SK-N-SH (cell line): ENCODE data around the gene APOL4. TPM values are rescaled to one million over a fixed set of nuclear protein-coding genes. Genes with fewer than 3 reads are reported as not detected.
"Not testable (repeated sequence)": the region's sequence is repeated elsewhere in the genome, so short reads cannot be mapped to it uniquely, and the experiment has no call there.

ENCODE experiments used
- CTCF ChIA-PET: fragments of 300-600, 350-600 bp; formaldehyde crosslinking; extraction: SDS; loops from one replicate; lab custom pipeline; 2021; lab: Yijun Ruan, JAX
- POLR2A ChIA-PET: fragments of 350-600 bp; sonication (Branson Sonifier 250); formaldehyde crosslinking; extraction: SDS; loops from one replicate; lab custom pipeline; 2020; ENCODE audit warnings: antibody characterized with exemption, inconsistent platforms; lab: Yijun Ruan, JAX
- DNase-seq: peaks from one replicate; pipeline ENCODE4 v3.0.0; 2012
- H2AFZ ChIP-seq: fragments of 200-600 bp; sonication (generic); 2 replicates; pipeline ENCODE4 v1.8.1; 2016; ENCODE audit warnings: antibody characterized with exemption, mild to moderate bottlenecking, low read depth
- H3F3A ChIP-seq: fragments of 200-600 bp; sonication (generic); replicated peaks from 2 replicates; pipeline ENCODE3; 2016; ENCODE audit warnings: antibody characterized with exemption, mild to moderate bottlenecking; ENCODE audit not compliant: insufficient read depth
- H3K27ac ChIP-seq, 2 experiments: fragments of 200-500 bp in 1 of 2; fragments of 200-600 bp in 1 of 2; sonication (Bioruptor generic) in 1 of 2; sonication (generic), shearing (Covaris generic) in 1 of 2; 2 replicates each; pipeline versions ENCODE4 v1.5.1 to v1.6.1; 2014 to 2016; ENCODE audit warnings: low read depth in 2 of 2, inconsistent platforms in 1 of 2, low read length in 1 of 2, mild to moderate bottlenecking in 1 of 2, mixed read lengths in 1 of 2
- H3K27me3 ChIP-seq: fragments of 200-600 bp; sonication (generic), shearing (Covaris generic); 2 replicates; pipeline ENCODE4 v1.6.1; 2016; ENCODE audit warnings: mixed run types; ENCODE audit not compliant: insufficient read depth
- H3K36me3 ChIP-seq, 2 experiments: fragments of 200-500 bp in 1 of 2; fragments of 200-600 bp in 1 of 2; sonication (Bioruptor generic) in 1 of 2; sonication (generic) in 1 of 2; replicated peaks in 1 of 2; 2 replicates each; pipeline versions ENCODE3 to v1.5.1; 2014 to 2016; ENCODE audit warnings: low read length in 1 of 2, mild to moderate bottlenecking in 1 of 2; ENCODE audit not compliant: insufficient read depth in 2 of 2, control insufficient read depth in 1 of 2
- H3K4me1 ChIP-seq, 2 experiments: fragments of 200-500 bp in 1 of 2; fragments of 200-600 bp in 1 of 2; sonication (Bioruptor generic) in 1 of 2; sonication (generic), shearing (Covaris generic) in 1 of 2; 2 replicates each; pipeline versions ENCODE4 v1.5.1 to v1.6.1; 2014 to 2016; ENCODE audit warnings: low read depth in 1 of 2, low read length in 1 of 2, mixed run types in 1 of 2; ENCODE audit not compliant: insufficient read depth in 2 of 2, control insufficient read depth in 1 of 2
- H3K4me2 ChIP-seq: fragments of 200-600 bp; sonication (generic), shearing (Covaris generic); 2 replicates; pipeline ENCODE4 v1.6.1; 2017; ENCODE audit warnings: mixed run types
- H3K4me3 ChIP-seq, 2 experiments: fragments of 200-500 bp in 1 of 2; fragments of 200-600 bp in 1 of 2; sonication (Bioruptor generic) in 1 of 2; sonication (generic), shearing (Covaris generic) in 1 of 2; 2 replicates each; pipeline versions ENCODE4 v1.5.1 to v1.8.1; 2014 to 2016; ENCODE audit warnings: low read depth in 2 of 2, inconsistent platforms in 1 of 2, low read length in 1 of 2, mild to moderate bottlenecking in 1 of 2, mixed read lengths in 1 of 2, moderate library complexity in 1 of 2
- H3K79me2 ChIP-seq: fragments of 200-600 bp; sonication (generic); 2 replicates; pipeline ENCODE4 v1.8.1; 2017; ENCODE audit warnings: mild to moderate bottlenecking; ENCODE audit not compliant: insufficient read depth
- H3K9ac ChIP-seq: fragments of 200-600 bp; sonication (generic); 2 replicates; pipeline ENCODE4 v1.6.1; 2017; ENCODE audit warnings: mixed run types
- H3K9me2 ChIP-seq: fragments of 200-600 bp; sonication (generic); 2 replicates; pipeline ENCODE4 v1.6.1; 2017; ENCODE audit warnings: mixed run types
- H3K9me3 ChIP-seq: fragments of 200-600 bp; sonication (generic); 2 replicates; pipeline ENCODE4 v1.6.1; 2017; ENCODE audit warnings: mixed run types, mild to moderate bottlenecking, moderate library complexity
- H4K20me1 ChIP-seq: fragments of 200-600 bp; sonication (generic); 2 replicates; pipeline ENCODE4 v1.6.1; 2017; ENCODE audit warnings: mild to moderate bottlenecking, mixed run types; ENCODE audit not compliant: insufficient read depth
- EP300 ChIP-seq, 2 experiments: IDR thresholded peaks; 2 replicates each; pipeline versions ENCODE4 v1.4.0 to v1.6.1; 2012; ENCODE audit warnings: borderline replicate concordance in 1 of 2, low read depth in 1 of 2, low read length in 1 of 2
- FOSL2 ChIP-seq: IDR thresholded peaks from 2 replicates; pipeline ENCODE4 v1.4.0; 2012; ENCODE audit warnings: low read depth, mild to moderate bottlenecking, moderate library complexity, borderline replicate concordance
- GABPA ChIP-seq: IDR thresholded peaks from 2 replicates; pipeline ENCODE4 v1.4.0; 2012; ENCODE audit warnings: low read depth, mild to moderate bottlenecking
- JUND ChIP-seq: IDR thresholded peaks from 2 replicates; pipeline ENCODE4 v1.4.0; 2012
- MXI1 ChIP-seq: IDR thresholded peaks from 2 replicates; pipeline ENCODE4 v1.6.1; 2012; ENCODE audit warnings: mild to moderate bottlenecking, low read depth, low read length, improper control_type of control experiment
- NFIC ChIP-seq: IDR thresholded peaks from 2 replicates; pipeline ENCODE4 v1.4.0; 2012; ENCODE audit warnings: borderline replicate concordance
- POLR2AphosphoS5 ChIP-seq: IDR thresholded peaks from 2 replicates; pipeline ENCODE4 v1.6.1; 2012; ENCODE audit warnings: low read depth, low read length
- RAD21 ChIP-seq: IDR thresholded peaks from 2 replicates; pipeline ENCODE4 v1.6.1; 2012; ENCODE audit warnings: mild to moderate bottlenecking, low read length
- TAF1 ChIP-seq: IDR thresholded peaks from 2 replicates; pipeline ENCODE4 v1.6.1; 2012; ENCODE audit warnings: low read depth, mild to moderate bottlenecking, low read length, moderate library complexity, borderline replicate concordance
- TCF12 ChIP-seq: IDR thresholded peaks from 2 replicates; pipeline ENCODE4 v1.4.0; 2012
- TEAD4 ChIP-seq: IDR thresholded peaks from 2 replicates; pipeline ENCODE4 v1.4.0; 2012; ENCODE audit warnings: mild to moderate bottlenecking, borderline replicate concordance; ENCODE audit not compliant: insufficient read depth
- USF2 ChIP-seq: fragments of 150-350 bp; IDR thresholded peaks from 2 replicates; pipeline ENCODE4 v1.6.1; 2017; ENCODE audit warnings: antibody characterized with exemption, low read length, low read depth, borderline replicate concordance
- YY1 ChIP-seq: IDR thresholded peaks from 2 replicates; pipeline ENCODE4 v1.4.0; 2012; ENCODE audit warnings: low read depth, mild to moderate bottlenecking
- WGBS: methylation state at CpG from one replicate; pipeline ENCODE4 v1.1.6; 2017; ENCODE audit warnings: low lambda C conversion rate; 5-methylcytosine and 5-hydroxymethylcytosine counted together
- polyA plus RNA-seq, 3 experiments: library from polyadenylated mRNA; depleted of rRNA; stranded (reverse); fragments of >200 nt; gene quantifications; 2 replicates each; pipeline ENCODE4 v1.2.3, GENCODE V29; 2012

Gene APOL4
- polyA plus RNA-seq, 1 of the 3 experiments (the other 2 are of a cell fraction) = 0.08 TPM

DNA sequence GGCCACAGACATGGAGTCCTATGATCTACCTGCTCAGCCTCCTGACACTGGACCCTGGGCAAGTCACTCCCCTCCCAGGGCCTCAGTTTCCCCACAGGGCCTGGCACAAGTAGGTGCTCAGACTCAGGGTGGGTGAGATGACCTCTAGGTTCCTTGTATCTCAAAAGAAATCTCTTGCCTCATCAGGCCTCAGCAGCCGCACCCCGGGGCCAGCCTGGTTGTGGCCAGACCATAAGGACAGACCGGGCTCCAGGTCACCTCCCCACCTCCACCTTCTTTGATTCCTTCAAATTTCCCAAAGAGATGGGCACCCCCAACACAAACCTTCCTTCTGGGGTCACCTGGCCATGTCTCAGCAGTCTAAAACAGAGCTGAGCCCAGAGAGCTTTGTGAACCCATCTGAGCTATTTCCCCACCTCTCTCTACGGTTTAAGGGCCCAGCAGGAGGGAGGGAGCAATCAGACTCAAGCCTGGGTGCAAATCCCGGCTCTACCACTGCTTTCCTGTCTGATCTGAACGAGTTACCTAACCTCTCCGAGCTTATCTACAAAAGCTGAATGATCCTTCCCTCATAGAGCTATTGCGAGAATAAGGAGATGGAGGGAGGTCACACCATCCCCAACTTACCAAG is 2.5 kb upstream of the APOL4 start:
- no peaks in the 10 kb centered on the region for H3K9me2 ChIP-seq
- H3K4me2 ChIP-seq = no peak overlapping the region
- H3K4me3 ChIP-seq = no peak overlapping the region
- H3K27ac ChIP-seq = no peak overlapping the region
- no peak for DNase-seq
- ChIA-PET CTCF (interaction anchor here (2.9 kb wide), 1 partner anchor 73 kb away, joined by 9 read pairs; no protein-coding TSS in a partner anchor), POLR2A (no interaction called here)
- no peak overlapping the region for H3K9ac ChIP-seq
- TF ChIP-seq NFIC = no peak
- TF ChIP-seq MXI1 = no peak
- no peak for TF ChIP-seq POLR2AphosphoS5
- TF ChIP-seq GABPA = no peak
- TF ChIP-seq JUND = no peak
- no peak for TF ChIP-seq YY1
- no peak for TF ChIP-seq FOSL2
- TF ChIP-seq TCF12 = no peak
- TF ChIP-seq RAD21 = no peak
- TF ChIP-seq TAF1 = no peak
- no peak for TF ChIP-seq EP300 (IDR thresholded peaks at IDR 0.05; ENCODE audit: borderline replicate concordance in 1 of 2, low read depth in 1 of 2, low read length in 1 of 2)
- no peak for TF ChIP-seq USF2
- no peak for TF ChIP-seq TEAD4
- no peaks in the 10 kb centered on the region for H3K9me3 ChIP-seq
- no peaks in the 10 kb centered on the region for H3K27me3 ChIP-seq
- H3F3A ChIP-seq = no peaks in the 10 kb centered on the region
- peaks cover 0 to 26% of the 10 kb centered on the region in 2 experiments; a peak in 1 of 4 replicates for H3K4me1 ChIP-seq
- 53% methylated on average over 6 of the region's 8 CpGs for WGBS
- no peaks in the 10 kb centered on the region for H3K79me2 ChIP-seq
- H4K20me1 ChIP-seq = no peaks in the 10 kb centered on the region
- H3K36me3 ChIP-seq = no peaks in the 10 kb centered on the region
- H2AFZ ChIP-seq = no peak overlapping the region

DNA sequence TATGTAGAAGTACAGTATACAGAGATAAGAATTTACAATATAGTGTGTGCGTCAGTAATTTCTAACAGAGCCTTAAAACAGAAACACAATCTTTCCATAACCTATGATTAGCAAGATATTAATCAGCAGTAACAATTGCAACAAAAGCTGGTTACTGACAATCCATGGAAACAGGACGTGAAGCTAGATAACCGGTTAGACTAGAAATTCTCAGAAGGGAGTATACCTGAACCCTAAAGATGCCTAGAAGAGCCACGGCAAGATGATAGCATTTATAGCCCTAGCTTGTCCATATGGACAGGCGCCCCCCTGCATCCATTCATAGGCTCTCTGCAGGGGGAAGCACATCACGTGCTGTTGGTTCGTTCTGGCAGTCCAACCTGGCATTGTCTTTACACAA is 1.8 kb upstream of the APOL4 start:
- DNase-seq, H3K4me2 ChIP-seq, H3K27me3 ChIP-seq, H3K36me3 ChIP-seq, H3K79me2 ChIP-seq, H2AFZ ChIP-seq, H3K9ac ChIP-seq, H4K20me1 ChIP-seq, H3F3A ChIP-seq, H3K9me3 ChIP-seq, H3K9me2 ChIP-seq, H3K27ac ChIP-seq, H3K4me3 ChIP-seq: not testable (repeated sequence)
- WGBS = 89% methylated on average over 7 of the region's 7 CpGs
- ChIA-PET POLR2A (interaction anchor here (0.6 kb wide), 1 partner anchor 173 kb away, joined by 3 read pairs; no protein-coding TSS in a partner anchor), CTCF (interaction anchor here (1.2 to 2.9 kb wide), 3 partner anchors 21 to 83 kb away, joined by 3 to 11 read pairs (median 9); no protein-coding TSS in a partner anchor)
- H3K4me1 ChIP-seq = peaks cover 0 to 33% of the 10 kb centered on the region in 2 experiments; a peak in 1 of 4 replicates

DNA sequence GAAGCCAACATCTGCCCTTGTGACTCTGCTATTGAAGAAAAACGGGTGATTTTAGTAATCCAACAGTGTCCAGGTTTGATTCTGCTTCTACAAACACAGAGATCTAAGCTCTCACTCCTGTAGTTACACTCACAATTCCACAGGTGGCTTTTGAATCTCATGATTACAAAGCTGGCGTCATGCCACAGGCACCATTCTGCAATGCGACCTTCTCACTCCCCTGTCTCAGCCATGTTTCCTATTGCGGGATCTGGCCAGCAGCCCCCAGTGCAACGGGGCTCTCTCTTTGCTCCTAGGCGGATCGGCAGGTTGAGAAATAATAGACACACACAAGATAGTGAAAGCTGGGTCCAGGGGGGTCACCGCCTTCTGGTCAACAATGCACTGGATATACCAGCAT is 1.3 kb upstream of the APOL4 start:
- H3K9me2 ChIP-seq, H3K4me2 ChIP-seq, H3K36me3 ChIP-seq, H3K9me3 ChIP-seq, H4K20me1 ChIP-seq, H2AFZ ChIP-seq, H3K79me2 ChIP-seq, H3K4me3 ChIP-seq, H3K27ac ChIP-seq, H3K9ac ChIP-seq, H3K27me3 ChIP-seq, H3F3A ChIP-seq: not testable (repeated sequence)
- ChIA-PET CTCF (interaction anchor here (1.0 to 2.9 kb wide), 6 partner anchors 14 to 83 kb away, joined by 3 to 11 read pairs (median 4); no protein-coding TSS in a partner anchor), POLR2A (interaction anchor here (0.6 kb wide), 1 partner anchor 172 kb away, joined by 3 read pairs; no protein-coding TSS in a partner anchor)
- peak; percentile 32 for DNase-seq
- H3K4me1 ChIP-seq = peaks cover 2 to 38% of the 10 kb centered on the region in 2 experiments; a peak in 2 of 4 replicates
- 72% methylated on average over 8 of the region's 8 CpGs for WGBS

DNA sequence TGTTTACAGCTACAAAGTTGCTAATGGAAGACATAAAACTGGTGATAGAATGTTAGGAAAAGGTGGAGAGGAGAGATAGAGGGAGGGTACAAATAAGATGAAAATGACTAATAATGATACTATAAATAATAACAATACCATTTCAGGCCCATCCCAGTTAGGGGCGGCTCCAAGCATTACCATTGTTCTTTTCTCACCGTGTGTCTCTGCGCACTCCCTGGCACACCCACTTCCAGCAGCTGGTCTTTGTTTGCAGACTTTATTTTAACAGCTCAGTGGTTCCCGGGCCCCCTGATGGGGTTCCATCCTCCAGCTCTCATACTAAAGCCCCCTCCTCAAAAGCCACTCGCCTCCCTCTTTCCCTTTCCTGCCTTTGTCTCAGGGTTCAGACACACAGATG is 584 bp downstream of the APOL4 start:
- DNase-seq, H3K36me3 ChIP-seq, H4K20me1 ChIP-seq, H2AFZ ChIP-seq, H3K4me2 ChIP-seq, H3K79me2 ChIP-seq, CTCF ChIA-PET, H3F3A ChIP-seq, H3K9ac ChIP-seq, H3K9me3 ChIP-seq, POLR2A ChIA-PET, H3K9me2 ChIP-seq, H3K27me3 ChIP-seq: not testable (repeated sequence)
- H3K27ac ChIP-seq = peak overlapping the region in 1 of 2 experiments; percentile 92; a peak in 2 of 4 replicates
- peaks cover 10 to 56% of the 10 kb centered on the region in 2 experiments; a peak in 2 of 4 replicates for H3K4me1 ChIP-seq
- H3K4me3 ChIP-seq = peak overlapping the region in 1 of 2 experiments; percentile 38; a peak in 1 of 4 replicates
- 83% methylated on average over 1 of the region's 5 CpGs for WGBS
